Psoas muscle (tissue), 8 donors: Measurements from ENCODE around the gene NEK10. TPM values are rescaled to one million over a fixed set of nuclear protein-coding genes. Genes with fewer than 3 reads are reported as not detected.

Source experiments
- ATAC-seq, 4 donors: fragments of 200-7000 bp; cut with Tn5 transposase; one replicate each; pipeline ENCODE4 v1.9.1; 2020; ENCODE audit warnings: moderate library complexity in 3 of 4, mild to moderate bottlenecking in 2 of 4
- DNase-seq, 2 donors: peaks; one replicate each; pipeline ENCODE4 v3.0.0-alpha.2; 2020
- H3K27ac ChIP-seq: fragments of 200-600 bp; one replicate; pipeline ENCODE4 v1.8.0; 2022
- H3K27me3 ChIP-seq, 3 donors: fragments of 200-600 bp in 1 of 3; one replicate each; pipeline versions ENCODE4 v1.6.1 to v1.8.0; 2013 to 2022; ENCODE audit warnings: low read length in 2 of 3, mild to moderate bottlenecking in 2 of 3, moderate library complexity in 1 of 3; ENCODE audit not compliant: insufficient read depth in 3 of 3
- H3K36me3 ChIP-seq, 2 donors: fragments of 200-600 bp in 1 of 2; one replicate each; pipeline versions ENCODE4 v1.6.1 to v1.8.0; 2013 to 2022; ENCODE audit warnings: low read depth in 1 of 2, mild to moderate bottlenecking in 1 of 2, moderate library complexity in 1 of 2; ENCODE audit not compliant: insufficient read depth in 1 of 2
- H3K4me1 ChIP-seq: fragments of 200-600 bp; one replicate; pipeline ENCODE4 v1.8.0; 2022
- H3K4me3 ChIP-seq: fragments of 200-600 bp; one replicate; pipeline ENCODE4 v1.8.0; 2022; ENCODE audit warnings: mild to moderate bottlenecking
- H3K9me3 ChIP-seq: fragments of 200-600 bp; one replicate; pipeline ENCODE4 v1.8.0; 2022
- CTCF ChIP-seq: fragments of 200-600 bp; IDR thresholded peaks from one replicate; pipeline ENCODE4 v1.8.0; 2022; ENCODE audit warnings: antibody characterized with exemption
- WGBS, 3 donors: extraction: QIAGEN DNeasy Blood & Tissue Kit; methylation state at CpG; one replicate each; pipeline versions ENCODE4 v1.1.6 to v1.1.7; 2013; 5-methylcytosine and 5-hydroxymethylcytosine counted together
- intact Hi-C, 2 donors: fragments of 100-400 bp; cut with DNase I; formaldehyde crosslinking; loops; one replicate each; pipeline versions ENCODE4 v1.11.0 to v1.14.2; 2022
- polyA plus RNA-seq, 3 donors: library from polyadenylated mRNA; stranded (reverse); fragments of 200-250 nt; gene quantifications; one replicate each; pipeline ENCODE4 v1.2.3, GENCODE V29; 2013
- total RNA-seq, 4 donors: library from RNA; stranded (reverse); fragmentation: NEBNext Ultra II Directional in 2 of 4; extraction: Animal tissue kit (Norgen Biotek cat#: 25700) in 2 of 4; gene quantifications; one replicate each; pipeline versions ENCODE4 v1.2.1 to v1.2.4, GENCODE V29; 2021 to 2023
- donor health status: healthy with polysubstance abuse.
- donor health status: DM: no; HTN: no; CAD: no; lungs with moderate emphysema.
- donor health status: Bipolar disorder and iron deficiency.
- donor health status: healthy.
- donor health status: DM: yes; HTN: yes; CAD: no.
- donor health status: DM: no; HTN: no; CAD: no.
- donor health status: DM: no; HTN: no; CAD: no.
- donor health status: DM: yes; HTN: yes; CAD: no.

NEK10 gene
- total and polyA plus RNA-seq, 7 donors, result 0.44 to 16.6 (median 5.0) TPM

GRCh38 chr3:27076815-27077630 is 292.2 kb downstream of the NEK10 start:
- TF ChIP-seq CTCF, result no peak
- ATAC-seq, result no peak
- Histone ChIP-seq H3K4me1 (no peaks in the 10 kb centered on the region), H3K4me3 (no peak overlapping the region), H3K27me3 (no peaks in the 10 kb centered on the region), H3K36me3 (no peaks in the 10 kb centered on the region), H3K27ac (no peak overlapping the region), H3K9me3 (no peaks in the 10 kb centered on the region)
- DNase-seq, result no peak
- intact Hi-C loops, result no loop called here
- WGBS, 3 donors, result 72 to 81% (median 80%) methylated on average over 6 of the region's 6 CpGs

GRCh38 chr3:27074914-27075313 is 294.3 kb downstream of the NEK10 start:
- TF ChIP-seq CTCF, result no peak
- Histone ChIP-seq H3K27ac (no peak overlapping the region), H3K36me3 (no peaks in the 10 kb centered on the region), H3K9me3 (no peaks in the 10 kb centered on the region), H3K27me3 (no peaks in the 10 kb centered on the region), H3K4me3 (no peak overlapping the region), H3K4me1 (no peaks in the 10 kb centered on the region)
- DNase-seq (no peak), ATAC-seq (no peak)
- intact Hi-C loops, result no loop called here
- 81 to 84% (median 83%) methylated on average over 3 of the region's 3 CpGs for WGBS, 3 donors

- intact Hi-C loops, result no loop called here
- ATAC-seq, result no peak
These were observed 295.3 kb downstream of the NEK10 start for GRCh38 chr3:27073912-27074311.

GRCh38 chr3:27072810-27073651 is 296.2 kb downstream of the NEK10 start:
- no peak overlapping the region for H3K27ac ChIP-seq
- DNase-seq (no peak), ATAC-seq (no peak)
- no peaks in the 10 kb centered on the region for H3K36me3 ChIP-seq
- no peaks in the 10 kb centered on the region for H3K4me1 ChIP-seq
- no peak overlapping the region for H3K4me3 ChIP-seq
- intact Hi-C loops, result no loop called here
- WGBS, 3 donors, result 57 to 70% (median 66%) methylated on average over 8 of the region's 8 CpGs
- H3K9me3 ChIP-seq, result no peaks in the 10 kb centered on the region
- no peaks in the 10 kb centered on the region for H3K27me3 ChIP-seq
- TF ChIP-seq CTCF, result no peak

More at GRCh38 chr3:27073912-27074311, 295.3 kb downstream of the NEK10 start:
- no peak for DNase-seq
- Histone ChIP-seq H3K27me3 (no peaks in the 10 kb centered on the region), H3K9me3 (no peaks in the 10 kb centered on the region), H3K4me1 (no peaks in the 10 kb centered on the region), H3K4me3 (no peak overlapping the region), H3K36me3 (no peaks in the 10 kb centered on the region), H3K27ac (no peak overlapping the region)
- TF ChIP-seq CTCF, result no peak
- 70 to 78% (median 73%) methylated on average over 3 of the region's 3 CpGs for WGBS, 3 donors
